ENCODE data around the gene STK32B.
"Not testable (repeated sequence)": the region's sequence is repeated elsewhere in the genome, so short reads cannot be mapped to it uniquely, and the experiment has no call there.

The STK32B gene

GRCh38 chr4:5215321-5215720, 164.0 kb downstream of the STK32B start:
- no peaks in the 10 kb centered on the region for H3K36me3 ChIP-seq (ENCODE audit: insufficient read depth, low read depth, low read length)
- H3K4me1 ChIP-seq (ENCODE audit: insufficient read depth, low read length): peaks cover 11% of the 10 kb centered on the region
- no peaks in the 10 kb centered on the region for H3K27me3 ChIP-seq (ENCODE audit: insufficient read depth, low read length)

GRCh38 chr4:5217421-5217820, 166.1 kb downstream of the STK32B start:
- Histone ChIP-seq H3K27me3 (ENCODE audit: insufficient read depth, low read length) (no peaks in the 10 kb centered on the region), H3K9ac (ENCODE audit: low read depth, low read length) (no peak overlapping the region), H3K4me3 (ENCODE audit: low read length) (no peak overlapping the region), H3K36me3 (ENCODE audit: insufficient read depth, low read depth, low read length) (no peaks in the 10 kb centered on the region), H3K27ac (ENCODE audit: low read length) (no peak overlapping the region), H3K9me3 (ENCODE audit: insufficient read depth, low read depth, low read length) (peaks cover 10% of the 10 kb centered on the region), H3K4me1 (ENCODE audit: insufficient read depth, low read length) (peaks cover 8% of the 10 kb centered on the region)

More at GRCh38 chr4:5215321-5215720, 164.0 kb downstream of the STK32B start:
- H3K4me3 ChIP-seq (ENCODE audit: low read length): no peak overlapping the region
- no peak overlapping the region for H3K9ac ChIP-seq (ENCODE audit: low read depth, low read length)
- H3K9me3 ChIP-seq (ENCODE audit: insufficient read depth, low read depth, low read length): no peaks in the 10 kb centered on the region
- H3K27ac ChIP-seq (ENCODE audit: low read length): no peak overlapping the region

- Histone ChIP-seq H3K36me3 (ENCODE audit: insufficient read depth, low read depth, low read length) (no peaks in the 10 kb centered on the region), H3K4me1 (ENCODE audit: insufficient read depth, low read length) (peaks cover 8% of the 10 kb centered on the region), H3K9ac (ENCODE audit: low read depth, low read length) (no peak overlapping the region), H3K9me3 (ENCODE audit: insufficient read depth, low read depth, low read length) (peaks cover 13% of the 10 kb centered on the region), H3K4me3 (ENCODE audit: low read length) (0 out of 2 replicates have a peak overlapping the region, but pooled peaks have one; percentile 2), H3K27me3 (ENCODE audit: insufficient read depth, low read length) (no peaks in the 10 kb centered on the region), H3K27ac (ENCODE audit: low read length) (no peak overlapping the region)
Observed at GRCh38 chr4:5218376-5219069, 167.2 kb downstream of the STK32B start.

GRCh38 chr4:5220028-5220427, 168.7 kb downstream of the STK32B start:
- Histone ChIP-seq H3K27me3 (ENCODE audit: insufficient read depth, low read length) (no peaks in the 10 kb centered on the region), H3K4me3 (ENCODE audit: low read length) (no peak overlapping the region), H3K4me1 (ENCODE audit: insufficient read depth, low read length) (peaks cover 8% of the 10 kb centered on the region), H3K9ac (ENCODE audit: low read depth, low read length) (no peak overlapping the region), H3K27ac (ENCODE audit: low read length) (no peak overlapping the region), H3K36me3 (ENCODE audit: insufficient read depth, low read depth, low read length) (no peaks in the 10 kb centered on the region), H3K9me3 (ENCODE audit: insufficient read depth, low read depth, low read length) (peaks cover 13% of the 10 kb centered on the region)

- H3K27me3 ChIP-seq (ENCODE audit: insufficient read depth, low read length): no peaks in the 10 kb centered on the region
- H3K27ac ChIP-seq (ENCODE audit: low read length): no peak overlapping the region
- no peak overlapping the region for H3K4me3 ChIP-seq (ENCODE audit: low read length)
- peaks cover 13% of the 10 kb centered on the region for H3K9me3 ChIP-seq (ENCODE audit: insufficient read depth, low read depth, low read length)
- no peak overlapping the region for H3K9ac ChIP-seq (ENCODE audit: low read depth, low read length)
- H3K4me1 ChIP-seq (ENCODE audit: insufficient read depth, low read length): peaks cover 8% of the 10 kb centered on the region
- H3K36me3 ChIP-seq (ENCODE audit: insufficient read depth, low read depth, low read length): no peaks in the 10 kb centered on the region
Observed at GRCh38 chr4:5222047-5222446, 170.8 kb downstream of the STK32B start.

- no peaks in the 10 kb centered on the region for H3K27me3 ChIP-seq (ENCODE audit: insufficient read depth, low read length)
- H3K9me3 ChIP-seq (ENCODE audit: insufficient read depth, low read depth, low read length): peaks cover 13% of the 10 kb centered on the region
- no peak overlapping the region for H3K9ac ChIP-seq (ENCODE audit: low read depth, low read length)
- no peaks in the 10 kb centered on the region for H3K36me3 ChIP-seq (ENCODE audit: insufficient read depth, low read depth, low read length)
- H3K4me3 ChIP-seq (ENCODE audit: low read length): no peak overlapping the region
- H3K27ac ChIP-seq (ENCODE audit: low read length): no peak overlapping the region
- peaks cover 4% of the 10 kb centered on the region for H3K4me1 ChIP-seq (ENCODE audit: insufficient read depth, low read length)
Observed at GRCh38 chr4:5222951-5223350, 171.7 kb downstream of the STK32B start.

- H3K9ac ChIP-seq (ENCODE audit: low read depth, low read length): no peak overlapping the region
- H3K36me3 ChIP-seq (ENCODE audit: insufficient read depth, low read depth, low read length): no peaks in the 10 kb centered on the region
- H3K27me3 ChIP-seq (ENCODE audit: insufficient read depth, low read length): no peaks in the 10 kb centered on the region
- peaks cover 13% of the 10 kb centered on the region for H3K9me3 ChIP-seq (ENCODE audit: insufficient read depth, low read depth, low read length)
- no peak overlapping the region for H3K4me3 ChIP-seq (ENCODE audit: low read length)
- H3K27ac ChIP-seq (ENCODE audit: low read length): no peak overlapping the region
- no peaks in the 10 kb centered on the region for H3K4me1 ChIP-seq (ENCODE audit: insufficient read depth, low read length)
Observed at GRCh38 chr4:5224340-5224739, 173.1 kb downstream of the STK32B start.

- Histone ChIP-seq H3K4me3 (ENCODE audit: low read length) (no peak overlapping the region), H3K27me3 (ENCODE audit: insufficient read depth, low read length) (no peaks in the 10 kb centered on the region; the same call in 1 of the 2 replicates), H3K36me3 (ENCODE audit: insufficient read depth, low read depth, low read length) (no peaks in the 10 kb centered on the region), H3K9ac (ENCODE audit: low read depth, low read length) (no peak overlapping the region), H3K27ac (ENCODE audit: low read length) (no peak overlapping the region), H3K4me1 (ENCODE audit: insufficient read depth, low read length) (no peaks in the 10 kb centered on the region; the same call in 1 of the 2 replicates), H3K9me3 (ENCODE audit: insufficient read depth, low read depth, low read length) (no peaks in the 10 kb centered on the region)
Observed at GRCh38 chr4:5232549-5232948, 181.3 kb downstream of the STK32B start.

GRCh38 chr4:5237086-5237660, 185.9 kb downstream of the STK32B start:
- Histone ChIP-seq H3K27ac (ENCODE audit: low read length) (no peak overlapping the region), H3K4me1 (ENCODE audit: insufficient read depth, low read length) (no peaks in the 10 kb centered on the region; the same call in 1 of the 2 replicates), H3K27me3 (ENCODE audit: insufficient read depth, low read length) (no peaks in the 10 kb centered on the region; the same call in 1 of the 2 replicates), H3K9me3 (ENCODE audit: insufficient read depth, low read depth, low read length) (no peaks in the 10 kb centered on the region), H3K36me3 (ENCODE audit: insufficient read depth, low read depth, low read length) (no peaks in the 10 kb centered on the region), H3K4me3 (ENCODE audit: low read length) (no peak overlapping the region), H3K9ac (ENCODE audit: low read depth, low read length) (no peak overlapping the region)

GRCh38 chr4:5238173-5238572, 186.9 kb downstream of the STK32B start:
- H3K27me3 ChIP-seq (ENCODE audit: insufficient read depth, low read length): no peaks in the 10 kb centered on the region; the same call in 1 of the 2 replicates
- H3K27ac ChIP-seq (ENCODE audit: low read length): no peak overlapping the region
- no peaks in the 10 kb centered on the region; the same call in 1 of the 2 replicates for H3K4me1 ChIP-seq (ENCODE audit: insufficient read depth, low read length)
- H3K9me3 ChIP-seq (ENCODE audit: insufficient read depth, low read depth, low read length): no peaks in the 10 kb centered on the region
- no peak overlapping the region for H3K4me3 ChIP-seq (ENCODE audit: low read length)
- H3K36me3 ChIP-seq (ENCODE audit: insufficient read depth, low read depth, low read length): no peaks in the 10 kb centered on the region
- H3K9ac ChIP-seq (ENCODE audit: low read depth, low read length): no peak overlapping the region

GRCh38 chr4:5247061-5247460, 195.8 kb downstream of the STK32B start:
- not testable (repeated sequence) for H3K4me1 ChIP-seq (ENCODE audit: insufficient read depth, low read length); H3K27me3 ChIP-seq (ENCODE audit: insufficient read depth, low read length); H3K27ac ChIP-seq (ENCODE audit: low read length); H3K36me3 ChIP-seq (ENCODE audit: insufficient read depth, low read depth, low read length); H3K9ac ChIP-seq (ENCODE audit: low read depth, low read length); H3K4me3 ChIP-seq (ENCODE audit: low read length)
- peaks cover 19% of the 10 kb centered on the region; the same call in 1 of the 2 replicates for H3K9me3 ChIP-seq (ENCODE audit: insufficient read depth, low read depth, low read length)

- no peak overlapping the region for H3K9ac ChIP-seq (ENCODE audit: low read depth, low read length)
Observed at GRCh38 chr4:5247735-5248134, 196.5 kb downstream of the STK32B start.

More at GRCh38 chr4:5247735-5248134, 196.5 kb downstream of the STK32B start:
- no peaks in the 10 kb centered on the region for H3K4me1 ChIP-seq (ENCODE audit: insufficient read depth, low read length)
- H3K27ac ChIP-seq (ENCODE audit: low read length): no peak overlapping the region
- H3K36me3 ChIP-seq (ENCODE audit: insufficient read depth, low read depth, low read length): no peaks in the 10 kb centered on the region
- no peak overlapping the region for H3K4me3 ChIP-seq (ENCODE audit: low read length)
- no peaks in the 10 kb centered on the region for H3K27me3 ChIP-seq (ENCODE audit: insufficient read depth, low read length)
- H3K9me3 ChIP-seq (ENCODE audit: insufficient read depth, low read depth, low read length): peaks cover 19% of the 10 kb centered on the region; the same call in 1 of the 2 replicates
